Endothelial cell of umbilical vein (primary cell): ENCODE data around the gene KIF3B.
"Not testable (repeated sequence)": the region's sequence is repeated elsewhere in the genome, so short reads cannot be mapped to it uniquely, and the experiment has no call there.

Source experiments
- EZH2 ChIP-seq: IDR thresholded peaks from 2 replicates; pipeline ENCODE4 v1.6.1; 2012; ENCODE audit warnings: borderline replicate concordance, low read depth, mild to moderate bottlenecking, moderate library complexity, low read length, inconsistent platforms; ENCODE audit not compliant: severe bottlenecking
- GATA2 ChIP-seq: IDR thresholded peaks from 2 replicates; pipeline ENCODE4 v1.7.0; 2011; ENCODE audit warnings: low read depth, mild to moderate bottlenecking, moderate library complexity, mixed read lengths, low read length; ENCODE audit not compliant: insufficient read length, insufficient read depth
- JUN ChIP-seq: IDR thresholded peaks from 2 replicates; pipeline ENCODE4 v1.6.1; 2011; ENCODE audit warnings: borderline replicate concordance, low read depth; ENCODE audit not compliant: insufficient read length, insufficient read depth
- MAX ChIP-seq: IDR thresholded peaks from 2 replicates; pipeline ENCODE4 v1.6.1; 2011; ENCODE audit not compliant: insufficient read depth, insufficient read length
- MYC ChIP-seq: IDR thresholded peaks from one replicate; pipeline ENCODE4 v1.6.1; 2011; ENCODE audit warnings: mild to moderate bottlenecking, low read depth, low read length
- POLR2A ChIP-seq: IDR thresholded peaks from 2 replicates; pipeline ENCODE4 v1.6.1; 2012; ENCODE audit warnings: low read depth, mild to moderate bottlenecking, control low read depth, low read length
- POLR2AphosphoS5 ChIP-seq: IDR thresholded peaks from 2 replicates; pipeline ENCODE4 v1.6.1; 2012; ENCODE audit warnings: low read depth, mild to moderate bottlenecking, control low read depth, low read length, moderate library complexity; ENCODE audit not compliant: insufficient read depth
- TF ChIP-seq, protein P1 (sequence below), 2 donors: IDR thresholded peaks; 1 replicate in 1 of 2; 2 replicates in 1 of 2; pipeline ENCODE4 v1.5.1; 2011; ENCODE audit warnings: low read length in 2 of 2, mild to moderate bottlenecking in 2 of 2, moderate library complexity in 2 of 2, control low read depth in 1 of 2, inconsistent platforms in 1 of 2, low read depth in 1 of 2; ENCODE audit not compliant: insufficient read depth in 1 of 2; ENCODE audit errors: extremely low read depth in 1 of 2

DNA sequence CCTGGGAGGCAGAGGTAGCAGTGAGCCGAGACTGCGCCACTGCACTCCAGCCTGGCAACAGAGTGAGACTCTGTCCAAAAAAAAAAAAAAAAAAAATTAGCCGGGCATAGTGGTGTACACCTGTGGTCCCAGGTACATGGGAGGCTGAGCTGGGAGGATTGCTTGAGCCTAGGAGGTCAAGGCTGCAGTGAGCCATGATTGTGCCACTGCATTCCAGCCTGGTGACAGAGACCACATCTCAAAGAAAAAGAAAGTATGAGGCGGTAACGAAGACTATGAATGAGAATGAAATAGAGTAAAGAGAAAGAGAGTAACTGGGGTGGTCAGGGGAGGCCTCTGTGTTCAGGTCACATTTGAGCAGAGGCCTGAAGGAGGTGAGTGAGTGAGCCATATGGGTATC lies 31.2 kb upstream of the KIF3B start:
- not testable (repeated sequence) for TF ChIP-seq POLR2A, EZH2, POLR2AphosphoS5, MAX, MYC, JUN, GATA2
- TF ChIP-seq, protein P1, sequence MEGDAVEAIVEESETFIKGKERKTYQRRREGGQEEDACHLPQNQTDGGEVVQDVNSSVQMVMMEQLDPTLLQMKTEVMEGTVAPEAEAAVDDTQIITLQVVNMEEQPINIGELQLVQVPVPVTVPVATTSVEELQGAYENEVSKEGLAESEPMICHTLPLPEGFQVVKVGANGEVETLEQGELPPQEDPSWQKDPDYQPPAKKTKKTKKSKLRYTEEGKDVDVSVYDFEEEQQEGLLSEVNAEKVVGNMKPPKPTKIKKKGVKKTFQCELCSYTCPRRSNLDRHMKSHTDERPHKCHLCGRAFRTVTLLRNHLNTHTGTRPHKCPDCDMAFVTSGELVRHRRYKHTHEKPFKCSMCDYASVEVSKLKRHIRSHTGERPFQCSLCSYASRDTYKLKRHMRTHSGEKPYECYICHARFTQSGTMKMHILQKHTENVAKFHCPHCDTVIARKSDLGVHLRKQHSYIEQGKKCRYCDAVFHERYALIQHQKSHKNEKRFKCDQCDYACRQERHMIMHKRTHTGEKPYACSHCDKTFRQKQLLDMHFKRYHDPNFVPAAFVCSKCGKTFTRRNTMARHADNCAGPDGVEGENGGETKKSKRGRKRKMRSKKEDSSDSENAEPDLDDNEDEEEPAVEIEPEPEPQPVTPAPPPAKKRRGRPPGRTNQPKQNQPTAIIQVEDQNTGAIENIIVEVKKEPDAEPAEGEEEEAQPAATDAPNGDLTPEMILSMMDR (IDR thresholded peaks at IDR 0.05; ENCODE audit: extremely low read depth in 1 of 2, insufficient read depth in 1 of 2, low read depth in 1 of 2, low read length in 2 of 2): not testable (repeated sequence)
